Measurements from ENCODE around the gene RALGDS. TPM values are rescaled to one million over a fixed set of nuclear protein-coding genes. Genes with fewer than 3 reads are reported as not detected.

Gene RALGDS
- polyA plus RNA-seq, 1 donor (not counting 4 experiments of a cell fraction or from before 2014, with no cell fraction given): 22.6 TPM

- Histone ChIP-seq H3K4me1 (ENCODE audit: control insufficient read depth, extremely low read depth, insufficient read depth, low read length) (peaks cover 23% of the 10 kb centered on the region), H3K36me3 (ENCODE audit: control insufficient read depth in 2 of 2, extremely low read depth in 1 of 2, insufficient read depth in 2 of 2, low read length in 2 of 2) (no peaks in the 10 kb centered on the region), H3K27ac (ENCODE audit: control insufficient read depth, insufficient read depth, low read length) (no peak overlapping the region), H3K9me1 (ENCODE audit: control insufficient read depth, extremely low read depth, insufficient read depth, low read length) (no peaks in the 10 kb centered on the region), H3K4me2 (ENCODE audit: control insufficient read depth, extremely low read depth, insufficient read depth, low read depth, low read length) (no peak overlapping the region), H3K9ac (ENCODE audit: control insufficient read depth, extremely low read depth, insufficient read depth, low read length) (no peak overlapping the region), H4K20me1 (ENCODE audit: control insufficient read depth, extremely low read depth, insufficient read depth, low read length) (peaks cover 15% of the 10 kb centered on the region), H2AFZ (ENCODE audit: control insufficient read depth, low read length) (no peak overlapping the region), H3K27me3 (ENCODE audit: control insufficient read depth, extremely low read depth, insufficient read depth, low read length) (no peaks in the 10 kb centered on the region), H3K79me2 (ENCODE audit: control insufficient read depth, insufficient read depth, low read length) (peaks cover 2% of the 10 kb centered on the region), H3K9me3 (ENCODE audit: control insufficient read depth, low read depth, low read length) (no peaks in the 10 kb centered on the region), H3K4me3 (ENCODE audit: control insufficient read depth in 2 of 3, extremely low read depth in 1 of 3, insufficient read depth in 2 of 3, low read depth in 1 of 3, low read length in 3 of 3) (no peak overlapping the region)
- no peak for FAIRE-seq
- TF ChIP-seq CTCF (optimal IDR thresholded peaks at IDR 0.05 in 1 of 3, IDR thresholded peaks at IDR 0.05 in 1 of 3, conservative IDR thresholded peaks at IDR 0.05 in 1 of 3; ENCODE audit: extremely low read depth in 1 of 3, insufficient read depth in 2 of 3, low read length in 3 of 3) (no peak), EZH2 (IDR thresholded peaks at IDR 0.05; ENCODE audit: low read length) (no peak)
- no peak for DNase-seq (ENCODE audit: low read depth, low spot score)
- dilution Hi-C loops (cut with MboI; ENCODE audit: extremely low pct_ligation_motif_present, low sequenced_read_pairs): no loop called here
Measured at GRCh38 chr9:133122605-133122934, 1.5 kb upstream of the RALGDS start.

GRCh38 chr9:133121915-133122550 lies 993 bp upstream of the RALGDS start:
- H3K9ac ChIP-seq (ENCODE audit: control insufficient read depth, extremely low read depth, insufficient read depth, low read length): no peak overlapping the region
- no peaks in the 10 kb centered on the region for H3K36me3 ChIP-seq (ENCODE audit: control insufficient read depth in 2 of 2, extremely low read depth in 1 of 2, insufficient read depth in 2 of 2, low read length in 2 of 2)
- no peak overlapping the region for H3K27ac ChIP-seq (ENCODE audit: control insufficient read depth, insufficient read depth, low read length)
- H3K27me3 ChIP-seq (ENCODE audit: control insufficient read depth, extremely low read depth, insufficient read depth, low read length): no peaks in the 10 kb centered on the region
- no peaks in the 10 kb centered on the region for H3K9me1 ChIP-seq (ENCODE audit: control insufficient read depth, extremely low read depth, insufficient read depth, low read length)
- FAIRE-seq (no peak), DNase-seq (ENCODE audit: low read depth, low spot score) (no peak)
- TF ChIP-seq CTCF (optimal IDR thresholded peaks at IDR 0.05 in 1 of 3, IDR thresholded peaks at IDR 0.05 in 1 of 3, conservative IDR thresholded peaks at IDR 0.05 in 1 of 3; ENCODE audit: extremely low read depth in 1 of 3, insufficient read depth in 2 of 3, low read length in 3 of 3) (no peak), EZH2 (IDR thresholded peaks at IDR 0.05; ENCODE audit: low read length) (no peak)
- H3K4me3 ChIP-seq (ENCODE audit: control insufficient read depth in 2 of 3, extremely low read depth in 1 of 3, insufficient read depth in 2 of 3, low read depth in 1 of 3, low read length in 3 of 3): no peak overlapping the region
- dilution Hi-C loops (cut with MboI; ENCODE audit: extremely low pct_ligation_motif_present, low sequenced_read_pairs): no loop called here
- peaks cover 2% of the 10 kb centered on the region for H3K79me2 ChIP-seq (ENCODE audit: control insufficient read depth, insufficient read depth, low read length)
- H2AFZ ChIP-seq (ENCODE audit: control insufficient read depth, low read length): no peak overlapping the region
- peaks cover 17% of the 10 kb centered on the region for H3K4me1 ChIP-seq (ENCODE audit: control insufficient read depth, extremely low read depth, insufficient read depth, low read length)
- no peak overlapping the region for H3K4me2 ChIP-seq (ENCODE audit: control insufficient read depth, extremely low read depth, insufficient read depth, low read depth, low read length)
- H4K20me1 ChIP-seq (ENCODE audit: control insufficient read depth, extremely low read depth, insufficient read depth, low read length): peaks cover 15% of the 10 kb centered on the region
- H3K9me3 ChIP-seq (ENCODE audit: control insufficient read depth, low read depth, low read length): no peaks in the 10 kb centered on the region
